GM12873 (cell line): ENCODE results near the gene TRPM3.

Experiments
- CTCF ChIP-seq: IDR thresholded peaks from 2 replicates; pipeline ENCODE4 v1.5.1; 2012; ENCODE audit warnings: low read depth, mild to moderate bottlenecking, moderate library complexity, low read length, control low read depth; ENCODE audit not compliant: insufficient read depth; ENCODE audit errors: missing control alignments

Gene TRPM3

GRCh38 chr9:71120501-71121247, 747 bp downstream of the TRPM3 start:
- TF ChIP-seq CTCF, result no peak

- TF ChIP-seq CTCF, result no peak
Observed at GRCh38 chr9:71119746-71120145, 1.7 kb downstream of the TRPM3 start.

- TF ChIP-seq CTCF, result no peak
Observed at GRCh38 chr9:71118324-71118723, 3.1 kb downstream of the TRPM3 start.

- no peak for TF ChIP-seq CTCF
Observed at GRCh38 chr9:71115448-71115975, 5.9 kb downstream of the TRPM3 start.

- no peak for TF ChIP-seq CTCF
Observed at GRCh38 chr9:71112866-71113265, 8.6 kb downstream of the TRPM3 start.

GRCh38 chr9:71108937-71109336, 12.5 kb downstream of the TRPM3 start:
- no peak for TF ChIP-seq CTCF

- no peak for TF ChIP-seq CTCF
Observed at GRCh38 chr9:71106992-71107391, 14.4 kb downstream of the TRPM3 start.
